NT2/D1 (cell line): ENCODE measurements around the gene GADL1.

Experiments used
- SUZ12 ChIP-seq: IDR thresholded peaks from 2 replicates; pipeline ENCODE4 v1.6.1; 2011; ENCODE audit not compliant: insufficient read length, insufficient read depth; ENCODE audit errors: extremely low read depth
- ZNF274 ChIP-seq: IDR thresholded peaks from 2 replicates; pipeline ENCODE4 v1.6.1; 2011; ENCODE audit warnings: mild to moderate bottlenecking, low read depth, low read length

GRCh38 chr3:30886888-30887287 lies 7.6 kb downstream of the GADL1 start:
- TF ChIP-seq ZNF274 (no peak), SUZ12 (no peak)
